CD4-positive, alpha-beta T cell treated with Interleukin-21 for 1 hour (primary cell): ENCODE results near the gene SLC27A4.
A peak's percentile ranks its signal among the peaks of the same experiment; 100 is the strongest.
"Not testable (repeated sequence)": the region's sequence is repeated elsewhere in the genome, so short reads cannot be mapped to it uniquely, and the experiment has no call there.

Experiments used
- DNase-seq: peaks from one replicate; pipeline ENCODE4 v3.0.0-alpha.2; 2020

The SLC27A4 gene

DNA sequence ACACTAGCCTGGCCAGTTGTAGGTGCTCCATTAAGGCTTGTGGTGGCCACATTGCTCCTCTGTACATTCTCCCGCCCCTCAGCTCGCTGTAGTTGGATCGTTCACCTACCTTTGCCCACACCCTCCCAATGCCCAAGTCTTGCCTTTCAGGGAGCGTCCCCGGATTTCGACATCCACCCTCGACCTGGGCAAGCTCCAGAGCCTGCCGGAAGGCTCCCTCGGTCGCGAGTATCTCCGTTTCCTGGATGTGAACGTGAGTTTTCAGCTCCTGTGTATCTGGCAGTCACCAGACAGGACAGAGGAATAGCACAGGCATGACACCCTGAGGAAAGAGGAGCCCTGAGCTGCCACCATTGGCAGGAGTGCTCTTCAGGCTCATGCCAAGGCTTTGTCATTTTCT, 14.7 kb upstream of the SLC27A4 start:
- DNase-seq = no peak

- DNase-seq = no peak
Observed at GRCh38 chr9:128333451-128333869, 6.9 kb upstream of the SLC27A4 start.

DNA sequence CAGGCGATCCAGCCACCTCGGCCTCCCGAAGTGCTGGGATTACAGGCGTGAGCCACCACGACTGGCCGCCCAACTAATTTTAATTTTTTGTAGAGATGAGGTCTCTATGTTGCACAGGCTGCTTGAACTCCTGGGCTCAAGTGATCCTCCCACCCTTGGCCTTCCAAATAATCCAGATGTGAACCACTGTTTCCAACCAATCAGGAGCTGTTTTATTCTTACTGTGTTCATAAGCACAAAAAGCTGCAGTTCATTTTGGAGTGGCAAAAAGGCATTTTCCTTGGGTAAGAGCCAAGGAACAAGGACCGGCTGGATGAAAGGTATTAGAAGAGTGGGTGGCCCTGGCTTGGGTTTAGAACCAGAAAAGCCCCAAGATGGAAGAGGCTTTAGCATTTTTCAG, 5.2 kb upstream of the SLC27A4 start:
- DNase-seq = no peak

- no peak for DNase-seq
Observed at GRCh38 chr9:128335914-128336313, 4.4 kb upstream of the SLC27A4 start.

- no peak for DNase-seq
Observed at GRCh38 chr9:128337936-128338335, 2.4 kb upstream of the SLC27A4 start.

DNA sequence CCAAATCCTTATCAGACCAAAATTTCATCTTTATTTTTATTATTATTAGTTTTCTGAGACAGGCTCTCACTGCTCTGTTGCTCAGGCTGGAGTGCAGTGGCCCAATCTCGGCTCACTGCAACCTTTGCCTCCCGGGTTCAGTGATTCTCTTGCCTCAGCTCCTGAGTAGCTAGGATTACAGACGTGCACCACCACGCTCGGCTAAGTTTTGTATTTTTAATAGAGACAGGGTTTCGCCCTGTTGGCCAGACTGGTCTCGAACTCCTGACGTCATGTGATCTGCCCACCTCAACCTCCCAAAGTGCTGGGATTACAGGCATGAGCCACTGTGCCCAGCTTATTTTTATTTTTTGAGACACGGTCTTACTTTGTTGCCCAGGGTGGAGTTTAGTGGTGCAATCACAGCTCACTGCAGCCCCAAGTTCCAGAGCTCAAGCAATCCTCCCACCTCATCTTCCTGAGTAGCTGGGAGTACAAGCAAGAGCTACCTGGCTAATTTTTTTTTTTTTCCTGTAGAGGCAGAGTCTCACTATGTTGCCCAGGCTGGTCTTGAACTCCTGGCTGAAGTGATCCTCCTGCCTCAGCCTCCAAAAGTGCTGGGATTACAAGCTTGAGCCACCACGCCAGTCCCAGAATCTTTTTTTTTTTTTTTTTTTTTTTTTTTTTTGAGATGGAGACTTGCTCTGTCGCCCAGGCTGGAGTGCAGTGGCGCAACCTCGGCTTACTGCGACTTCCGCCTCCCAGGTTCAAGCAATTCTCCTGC, 1.3 kb upstream of the SLC27A4 start:
- DNase-seq = not testable (repeated sequence)

GRCh38 chr9:128340691-128341434, 536 bp downstream of the SLC27A4 start:
- peak; percentile 4 for DNase-seq

- peak; percentile 80 for DNase-seq
Observed at GRCh38 chr9:128341435-128341849, 1.1 kb downstream of the SLC27A4 start.

DNA sequence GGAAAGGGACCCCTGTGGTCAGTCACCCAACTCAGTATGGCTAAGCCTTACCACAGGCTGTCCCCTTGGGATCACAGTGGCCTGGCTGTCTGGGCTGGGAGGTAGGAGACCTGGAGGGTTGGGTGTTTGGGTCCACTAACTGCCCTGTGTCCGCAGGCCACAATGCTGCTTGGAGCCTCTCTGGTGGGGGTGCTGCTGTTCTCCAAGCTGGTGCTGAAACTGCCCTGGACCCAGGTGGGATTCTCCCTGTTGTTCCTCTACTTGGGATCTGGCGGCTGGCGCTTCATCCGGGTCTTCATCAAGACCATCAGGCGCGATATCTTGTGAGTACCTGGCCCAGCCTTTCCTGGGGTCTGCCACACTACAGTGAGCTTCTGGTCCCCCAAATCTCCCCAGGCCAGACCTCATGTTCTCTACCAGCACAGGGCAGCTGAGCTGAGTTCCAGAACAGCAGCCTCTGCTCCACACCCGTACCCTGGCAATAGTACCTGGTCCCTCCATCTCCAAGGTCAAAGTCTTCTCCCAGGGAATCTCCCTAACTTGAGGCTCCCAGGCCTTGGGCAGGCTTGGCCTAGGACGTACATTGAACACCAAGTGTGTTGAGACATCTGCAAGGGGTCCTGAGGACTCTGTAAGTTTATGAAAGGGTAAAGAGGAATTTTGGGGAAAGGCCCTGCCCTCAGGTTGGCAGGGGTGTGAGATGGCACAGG, 2.8 kb downstream of the SLC27A4 start:
- no peak for DNase-seq

DNA sequence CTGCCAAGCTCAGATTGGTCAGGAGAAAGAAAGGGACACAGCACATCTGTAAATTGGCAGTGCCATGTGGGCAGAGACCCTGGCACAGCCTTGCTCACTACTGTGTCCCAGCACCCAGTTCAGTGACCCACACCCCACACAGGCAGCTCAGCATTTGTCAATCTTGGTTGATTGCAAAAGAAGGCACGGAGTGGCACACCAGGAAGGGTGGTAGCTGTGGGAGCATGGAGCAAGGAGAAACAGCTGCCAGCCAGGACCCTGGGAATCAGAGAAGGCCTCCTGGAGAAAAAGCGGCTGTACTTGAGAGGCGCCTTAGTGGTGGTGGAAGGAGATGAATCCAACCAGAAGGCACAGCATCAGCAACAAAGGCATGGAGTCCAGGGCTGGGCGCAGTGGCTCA, 3.5 kb downstream of the SLC27A4 start:
- DNase-seq = no peak

DNA sequence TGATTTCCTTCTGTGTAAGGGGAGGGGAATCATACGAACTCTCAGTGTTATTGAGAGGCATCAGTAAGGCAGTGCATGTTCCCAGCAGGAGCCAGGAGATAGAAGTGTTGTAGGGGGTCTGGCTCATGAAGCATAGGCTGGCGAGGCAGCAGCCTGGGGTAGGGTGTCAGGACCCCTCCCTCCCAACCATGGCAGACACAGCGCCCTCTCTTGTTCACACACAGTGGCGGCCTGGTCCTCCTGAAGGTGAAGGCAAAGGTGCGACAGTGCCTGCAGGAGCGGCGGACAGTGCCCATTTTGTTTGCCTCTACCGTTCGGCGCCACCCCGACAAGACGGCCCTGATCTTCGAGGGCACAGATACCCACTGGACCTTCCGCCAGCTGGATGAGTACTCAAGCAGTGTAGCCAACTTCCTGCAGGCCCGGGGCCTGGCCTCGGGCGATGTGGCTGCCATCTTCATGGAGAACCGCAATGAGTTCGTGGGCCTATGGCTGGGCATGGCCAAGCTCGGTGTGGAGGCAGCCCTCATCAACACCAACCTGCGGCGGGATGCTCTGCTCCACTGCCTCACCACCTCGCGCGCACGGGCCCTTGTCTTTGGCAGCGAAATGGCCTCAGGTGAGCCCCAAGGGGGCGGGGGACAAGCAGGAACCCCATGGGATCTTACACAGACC, 4.7 kb downstream of the SLC27A4 start:
- DNase-seq = no peak

- DNase-seq = no peak
Observed at GRCh38 chr9:128349125-128349524, 8.8 kb downstream of the SLC27A4 start.

DNA sequence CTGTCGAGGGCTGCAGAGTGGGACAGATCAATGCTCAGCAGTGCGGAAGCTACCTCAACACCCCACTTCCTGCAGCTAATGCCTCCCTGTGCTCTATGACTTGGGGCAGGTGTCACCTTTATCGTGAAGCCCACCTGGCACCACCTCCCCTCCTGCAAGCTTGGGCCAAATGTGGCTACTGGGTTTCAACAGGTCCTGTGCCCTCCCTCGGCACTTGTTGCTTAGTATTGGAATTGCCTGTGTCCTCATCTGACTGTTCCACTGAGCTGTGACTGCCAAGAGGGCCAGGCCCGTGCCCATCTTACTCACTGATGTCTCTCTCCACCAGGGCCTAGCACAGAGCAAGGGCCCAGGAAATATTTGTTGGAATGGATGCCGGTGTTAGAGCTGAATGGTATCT, 9.4 kb downstream of the SLC27A4 start:
- no peak for DNase-seq

GRCh38 chr9:128355451-128355850, 15.1 kb downstream of the SLC27A4 start:
- no peak for DNase-seq

DNA sequence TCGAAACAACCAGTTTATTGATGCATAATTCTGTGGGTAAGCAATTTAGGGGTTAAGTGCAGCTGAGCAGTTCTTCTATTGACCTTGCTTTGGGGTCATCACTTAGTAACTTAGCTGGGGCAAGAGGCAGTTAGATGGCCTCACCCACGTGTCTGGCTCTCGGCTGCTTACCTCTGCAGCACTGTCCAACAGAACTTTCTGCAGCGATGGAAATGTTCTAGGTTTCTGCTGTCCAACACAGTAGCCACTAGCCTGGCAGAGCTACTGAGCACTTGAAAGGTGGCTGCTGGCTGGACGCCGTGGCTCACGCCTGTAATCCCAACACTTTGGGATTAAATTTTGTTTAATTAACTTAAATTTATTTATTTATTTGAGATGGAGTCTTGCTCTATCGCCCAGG, 17.8 kb downstream of the SLC27A4 start:
- DNase-seq = no peak

DNA sequence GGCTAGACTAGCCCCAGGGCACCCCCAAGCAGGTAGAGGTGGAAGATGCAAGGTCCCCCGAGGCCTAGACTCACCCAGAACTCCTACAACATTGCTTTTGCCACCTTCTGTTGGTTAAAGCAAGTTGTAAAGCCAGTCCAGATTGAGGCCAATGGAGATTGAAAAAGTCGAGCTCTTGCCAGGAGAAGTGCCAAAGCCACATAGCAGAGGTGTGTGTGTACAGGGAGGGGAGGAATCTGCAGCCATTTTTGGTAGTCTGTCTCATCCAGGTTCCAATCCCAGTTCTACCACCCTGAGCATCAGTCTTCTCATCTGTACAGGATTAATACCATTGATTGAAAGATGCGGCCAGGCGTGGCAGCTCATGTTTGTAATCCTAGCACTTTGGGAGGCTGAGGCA, 18.5 kb downstream of the SLC27A4 start:
- no peak for DNase-seq

DNA sequence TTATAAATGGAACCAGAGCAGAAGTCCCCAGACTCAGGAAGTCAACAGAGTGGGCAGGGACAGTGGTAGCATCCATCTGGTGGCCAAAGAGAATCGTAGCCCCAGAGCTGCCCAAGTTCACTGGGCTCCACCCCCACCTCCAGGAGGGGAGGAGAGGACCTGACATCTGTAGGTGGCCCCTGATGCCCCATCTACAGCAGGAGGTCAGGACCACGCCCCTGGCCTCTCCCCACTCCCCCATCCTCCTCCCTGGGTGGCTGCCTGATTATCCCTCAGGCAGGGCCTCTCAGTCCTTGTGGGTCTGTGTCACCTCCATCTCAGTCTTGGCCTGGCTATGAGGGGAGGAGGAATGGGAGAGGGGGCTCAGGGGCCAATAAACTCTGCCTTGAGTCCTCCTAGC, 20.5 kb downstream of the SLC27A4 start:
- no peak for DNase-seq

DNA sequence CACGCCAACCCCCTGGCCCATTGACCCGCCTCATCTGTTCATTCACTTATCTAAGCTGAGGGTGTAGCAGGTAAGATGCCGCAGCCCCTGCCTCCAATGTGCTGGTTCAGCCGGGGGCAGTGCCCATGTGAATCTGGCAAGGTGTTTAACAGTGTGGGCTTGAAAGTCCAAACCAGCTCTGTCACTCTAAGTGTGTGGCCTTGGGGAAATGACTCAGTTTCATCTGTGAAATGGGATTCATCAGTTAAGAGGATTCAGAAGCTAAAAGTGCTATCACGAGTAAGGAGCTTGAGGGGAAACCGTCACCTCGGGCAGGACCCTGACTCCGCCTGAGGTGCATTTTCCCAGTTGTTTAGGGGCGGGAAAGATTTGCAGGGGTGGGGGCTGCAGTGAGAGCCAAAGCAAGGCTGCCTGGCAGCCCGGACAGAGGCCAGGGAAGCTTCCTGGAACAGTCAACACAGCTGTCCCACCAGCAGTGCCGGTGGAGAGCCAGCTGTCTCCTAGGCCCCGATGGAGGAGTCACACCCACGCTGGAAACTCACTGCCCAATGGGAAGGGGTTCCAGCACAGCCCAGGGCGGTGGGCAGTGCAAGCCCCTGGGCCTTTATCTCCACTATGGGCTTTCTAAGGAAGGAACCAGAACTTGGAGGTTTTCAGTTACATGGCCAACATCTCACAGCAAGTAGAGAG, 21.1 kb downstream of the SLC27A4 start:
- no peak for DNase-seq

- peak; percentile 67 for DNase-seq
Observed at GRCh38 chr9:128361986-128362646, 21.8 kb downstream of the SLC27A4 start.

GRCh38 chr9:128362774-128363173, 22.4 kb downstream of the SLC27A4 start:
- DNase-seq = no peak

DNA sequence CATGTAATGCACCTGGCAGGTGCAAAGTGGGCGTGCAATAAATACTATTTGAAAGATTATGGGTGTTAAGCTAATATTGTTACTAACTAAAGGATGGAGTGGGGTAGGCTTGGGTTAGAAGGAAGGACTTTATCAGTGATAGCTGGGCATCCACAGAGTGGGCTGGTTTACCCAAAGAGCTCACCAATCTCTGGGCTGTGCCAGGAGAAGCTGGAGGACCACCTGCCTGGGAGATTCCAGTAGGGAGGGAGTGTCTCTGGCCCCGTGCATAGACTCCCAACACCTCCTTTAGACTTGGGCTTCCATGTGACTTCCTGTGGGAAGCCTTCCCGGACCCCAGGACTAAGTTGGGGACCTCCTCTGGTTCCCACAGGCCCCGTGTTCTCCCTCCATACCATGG, 25.2 kb downstream of the SLC27A4 start:
- no peak for DNase-seq
